ENCODE data around the gene C3orf20. TPM values are rescaled to one million over a fixed set of nuclear protein-coding genes. Genes with fewer than 3 reads are reported as not detected.
A peak's percentile ranks its signal among the peaks of the same experiment; 100 is the strongest.

C3orf20 gene
- total and polyA plus RNA-seq, 2 of the 13 experiments (the other 11 are each of a cell fraction or from before 2014, with no cell fraction given): 0.03 to 0.04 TPM

DNA sequence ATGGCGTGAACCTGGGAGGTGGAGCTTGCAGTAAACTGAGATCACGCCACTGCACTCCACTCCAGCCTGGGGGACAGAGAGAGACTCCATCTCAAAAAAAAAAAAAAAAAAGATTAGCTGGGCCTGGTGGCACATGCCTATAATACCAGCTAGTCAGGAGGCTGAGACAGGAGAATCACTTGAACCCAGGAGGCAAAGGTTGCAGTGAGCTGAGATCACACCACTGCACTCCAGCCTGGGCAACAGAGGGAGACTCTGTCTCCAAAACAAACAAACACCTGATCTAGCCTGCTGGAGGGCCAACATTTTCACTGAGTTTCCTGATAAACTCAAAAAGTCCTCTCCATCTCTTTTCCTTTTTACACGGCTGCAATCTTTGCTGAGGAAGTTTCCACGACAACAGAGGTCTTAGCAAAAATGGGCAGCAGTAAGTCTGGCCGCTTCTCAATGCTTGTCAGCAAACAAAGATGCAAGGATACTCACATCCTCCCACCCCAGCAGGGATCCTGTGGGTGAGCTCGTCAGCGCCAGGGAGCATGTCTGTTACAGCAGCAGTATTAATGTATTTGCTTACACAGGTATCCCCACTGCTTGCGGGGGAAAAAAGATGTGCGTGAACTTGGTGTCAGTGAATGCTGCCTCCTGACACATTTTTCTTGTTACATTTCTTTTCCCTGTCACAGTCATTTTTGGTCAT lies 44.4 kb upstream of the C3orf20 start (continued):
- TF ChIP-seq, protein P1, sequence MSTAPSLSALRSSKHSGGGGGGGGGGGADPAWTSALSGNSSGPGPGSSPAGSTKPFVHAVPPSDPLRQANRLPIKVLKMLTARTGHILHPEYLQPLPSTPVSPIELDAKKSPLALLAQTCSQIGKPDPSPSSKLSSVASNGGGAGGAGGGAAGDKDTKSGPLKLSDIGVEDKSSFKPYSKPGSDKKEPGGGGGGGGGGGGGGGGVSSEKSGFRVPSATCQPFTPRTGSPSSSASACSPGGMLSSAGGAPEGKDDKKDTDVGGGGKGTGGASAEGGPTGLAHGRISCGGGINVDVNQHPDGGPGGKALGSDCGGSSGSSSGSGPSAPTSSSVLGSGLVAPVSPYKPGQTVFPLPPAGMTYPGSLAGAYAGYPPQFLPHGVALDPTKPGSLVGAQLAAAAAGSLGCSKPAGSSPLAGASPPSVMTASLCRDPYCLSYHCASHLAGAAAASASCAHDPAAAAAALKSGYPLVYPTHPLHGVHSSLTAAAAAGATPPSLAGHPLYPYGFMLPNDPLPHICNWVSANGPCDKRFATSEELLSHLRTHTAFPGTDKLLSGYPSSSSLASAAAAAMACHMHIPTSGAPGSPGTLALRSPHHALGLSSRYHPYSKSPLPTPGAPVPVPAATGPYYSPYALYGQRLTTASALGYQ (CRISPR knock-in tag; IDR thresholded peaks at IDR 0.05): no peak
- TF ChIP-seq ZNF460 (CRISPR knock-in tag; IDR thresholded peaks at IDR 0.05; ENCODE audit: borderline replicate concordance): peak; percentile 65
- TF ChIP-seq, protein P2, sequence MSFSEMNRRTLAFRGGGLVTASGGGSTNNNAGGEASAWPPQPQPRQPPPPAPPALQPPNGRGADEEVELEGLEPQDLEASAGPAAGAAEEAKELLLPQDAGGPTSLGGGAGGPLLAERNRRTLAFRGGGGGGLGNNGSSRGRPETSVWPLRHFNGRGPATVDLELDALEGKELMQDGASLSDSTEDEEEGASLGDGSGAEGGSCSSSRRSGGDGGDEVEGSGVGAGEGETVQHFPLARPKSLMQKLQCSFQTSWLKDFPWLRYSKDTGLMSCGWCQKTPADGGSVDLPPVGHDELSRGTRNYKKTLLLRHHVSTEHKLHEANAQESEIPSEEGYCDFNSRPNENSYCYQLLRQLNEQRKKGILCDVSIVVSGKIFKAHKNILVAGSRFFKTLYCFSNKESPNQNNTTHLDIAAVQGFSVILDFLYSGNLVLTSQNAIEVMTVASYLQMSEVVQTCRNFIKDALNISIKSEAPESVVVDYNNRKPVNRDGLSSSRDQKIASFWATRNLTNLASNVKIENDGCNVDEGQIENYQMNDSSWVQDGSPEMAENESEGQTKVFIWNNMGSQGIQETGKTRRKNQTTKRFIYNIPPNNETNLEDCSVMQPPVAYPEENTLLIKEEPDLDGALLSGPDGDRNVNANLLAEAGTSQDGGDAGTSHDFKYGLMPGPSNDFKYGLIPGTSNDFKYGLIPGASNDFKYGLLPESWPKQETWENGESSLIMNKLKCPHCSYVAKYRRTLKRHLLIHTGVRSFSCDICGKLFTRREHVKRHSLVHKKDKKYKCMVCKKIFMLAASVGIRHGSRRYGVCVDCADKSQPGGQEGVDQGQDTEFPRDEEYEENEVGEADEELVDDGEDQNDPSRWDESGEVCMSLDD (CRISPR knock-in tag; IDR thresholded peaks at IDR 0.05; ENCODE audit: borderline replicate concordance): no peak
- peak; percentile 61; the same call in 1 of the 2 replicates for TF ChIP-seq ZNF12 (CRISPR knock-in tag; IDR thresholded peaks at IDR 0.05)
- TF ChIP-seq SRSF9 (IDR thresholded peaks at IDR 0.05; ENCODE audit: borderline replicate concordance, insufficient read depth, low read depth, low read length, poor library complexity, severe bottlenecking): no peak
- TF ChIP-seq ZNF772 (CRISPR knock-in tag; IDR thresholded peaks at IDR 0.05): no peak
- no peak for TF ChIP-seq EEA1 (CRISPR knock-in tag; IDR thresholded peaks at IDR 0.05; ENCODE audit: borderline replicate concordance)
- TF ChIP-seq, protein P3, sequence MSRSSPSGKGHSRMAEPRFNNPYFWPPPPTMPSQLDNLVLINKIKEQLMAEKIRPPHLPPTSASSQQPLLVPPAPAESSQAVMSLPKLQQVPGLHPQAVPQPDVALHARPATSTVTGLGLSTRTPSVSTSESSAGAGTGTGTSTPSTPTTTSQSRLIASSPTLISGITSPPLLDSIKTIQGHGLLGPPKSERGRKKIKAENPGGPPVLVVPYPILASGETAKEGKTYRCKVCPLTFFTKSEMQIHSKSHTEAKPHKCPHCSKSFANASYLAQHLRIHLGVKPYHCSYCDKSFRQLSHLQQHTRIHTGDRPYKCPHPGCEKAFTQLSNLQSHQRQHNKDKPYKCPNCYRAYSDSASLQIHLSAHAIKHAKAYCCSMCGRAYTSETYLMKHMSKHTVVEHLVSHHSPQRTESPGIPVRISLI (CRISPR knock-in tag; IDR thresholded peaks at IDR 0.05; ENCODE audit: borderline replicate concordance): peak; percentile 51; the same call in 1 of the 2 replicates
- TF ChIP-seq ZMYM3 (CRISPR knock-in tag; IDR thresholded peaks at IDR 0.05): peak; percentile 55; the same call in 1 of the 2 replicates
- no peak for TF ChIP-seq HCFC1 (IDR thresholded peaks at IDR 0.05; ENCODE audit: low read depth, low read length)
- TF ChIP-seq CEBPB (IDR thresholded peaks at IDR 0.05; ENCODE audit: borderline replicate concordance, low read depth, low read length): no peak
- no peak for TF ChIP-seq MXI1 (IDR thresholded peaks at IDR 0.05; ENCODE audit: borderline replicate concordance, low read depth, low read length)
- TF ChIP-seq RNF2 (conservative IDR thresholded peaks at IDR 0.05; ENCODE audit: low read depth): no peak
- no peak for TF ChIP-seq ZNF546 (CRISPR knock-in tag; conservative IDR thresholded peaks at IDR 0.05)
- TF ChIP-seq ZFP36L1 (CRISPR knock-in tag; IDR thresholded peaks at IDR 0.05): no peak
- TF ChIP-seq KLF16 (CRISPR knock-in tag; IDR thresholded peaks at IDR 0.05): no peak
- TF ChIP-seq KLF9 (CRISPR knock-in tag; IDR thresholded peaks at IDR 0.05; ENCODE audit: low read depth): no peak
- TF ChIP-seq EP300 (IDR thresholded peaks at IDR 0.05; ENCODE audit: low read depth in 2 of 2, low read length in 2 of 2): no peak
- TF ChIP-seq EP300 (CRISPR knock-in tag; IDR thresholded peaks at IDR 0.05; ENCODE audit: borderline replicate concordance): no peak
- no peak for TF ChIP-seq ZNF496 (CRISPR knock-in tag; IDR thresholded peaks at IDR 0.05; ENCODE audit: insufficient replicate concordance)
- TF ChIP-seq, protein P4, sequence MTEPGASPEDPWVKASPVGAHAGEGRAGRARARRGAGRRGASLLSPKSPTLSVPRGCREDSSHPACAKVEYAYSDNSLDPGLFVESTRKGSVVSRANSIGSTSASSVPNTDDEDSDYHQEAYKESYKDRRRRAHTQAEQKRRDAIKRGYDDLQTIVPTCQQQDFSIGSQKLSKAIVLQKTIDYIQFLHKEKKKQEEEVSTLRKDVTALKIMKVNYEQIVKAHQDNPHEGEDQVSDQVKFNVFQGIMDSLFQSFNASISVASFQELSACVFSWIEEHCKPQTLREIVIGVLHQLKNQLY (CRISPR knock-in tag; IDR thresholded peaks at IDR 0.05): no peak
- TF ChIP-seq ZNF34 (CRISPR knock-in tag; IDR thresholded peaks at IDR 0.05; ENCODE audit: borderline replicate concordance): no peak
- no peak for TF ChIP-seq NFRKB (IDR thresholded peaks at IDR 0.05)
- no peak for TF ChIP-seq ZBTB20 (CRISPR knock-in tag; IDR thresholded peaks at IDR 0.05; ENCODE audit: borderline replicate concordance, low read depth)
- no peak for TF ChIP-seq ZNF615 (CRISPR knock-in tag; IDR thresholded peaks at IDR 0.05; ENCODE audit: borderline replicate concordance)

Measured in HepG2 (cell line).